OCI-LY3 (cell line): Measurements from ENCODE around the gene CNOT3.

Experiments used
- H2AFZ ChIP-seq: fragments of 200-600, 300-600 bp; shearing (Covaris generic); 2 replicates; pipeline ENCODE4 v1.6.0; 2014; ENCODE audit warnings: antibody characterized with exemption, low read depth, low read length
- H3K27ac ChIP-seq: fragments of 200-600, 300-600 bp; sonication (generic); 2 replicates; pipeline ENCODE4 v1.5.1; 2014; ENCODE audit warnings: mild to moderate bottlenecking, low read length, moderate library complexity, mixed read lengths
- H3K27me3 ChIP-seq: fragments of 200-600, 300-600 bp; sonication (generic); 2 replicates; pipeline ENCODE4 v1.6.1; 2014; ENCODE audit warnings: low read depth, low read length, mixed read lengths
- H3K36me3 ChIP-seq: fragments of 200-600, 300-600 bp; sonication (generic); replicated peaks from 2 replicates; pipeline ENCODE3; 2014; ENCODE audit warnings: low read depth, low read length, mixed read lengths
- H3K4me1 ChIP-seq: fragments of 300-600, 200-600 bp; sonication (generic); 2 replicates; pipeline ENCODE4 v1.6.1; 2014; ENCODE audit warnings: low read length, mixed read lengths
- H3K4me2 ChIP-seq: fragments of 200-600, 300-600 bp; sonication (generic); 2 replicates; pipeline ENCODE4 v1.6.1; 2014; ENCODE audit warnings: low read length, mixed read lengths
- H3K4me3 ChIP-seq: fragments of 300-600, 200-600 bp; sonication (generic); 2 replicates; pipeline ENCODE4 v1.5.1; 2014; ENCODE audit warnings: antibody characterized with exemption, mild to moderate bottlenecking, low read length, moderate library complexity
- H3K79me2 ChIP-seq: fragments of 300-600, 200-600 bp; shearing (Covaris generic); 2 replicates; pipeline ENCODE4 v1.6.1; 2014; ENCODE audit warnings: mild to moderate bottlenecking, low read length, mixed read lengths
- H3K9ac ChIP-seq: fragments of 300-600, 200-600 bp; shearing (Covaris generic); 2 replicates; pipeline ENCODE4 v1.6.0; 2014; ENCODE audit warnings: mild to moderate bottlenecking, low read length, moderate library complexity
- H3K9me3 ChIP-seq: fragments of 200-600, 300-600 bp; shearing (Covaris generic); 2 replicates; pipeline ENCODE4 v1.6.1; 2014; ENCODE audit warnings: low read length, mixed read lengths; ENCODE audit not compliant: insufficient read depth
- H4K20me1 ChIP-seq: fragments of 200-600, 300-600 bp; sonication (generic); 2 replicates; pipeline ENCODE4 v1.6.1; 2016; ENCODE audit warnings: low read length, mixed read lengths; ENCODE audit not compliant: insufficient read depth
- CTCF ChIP-seq: fragments of 200-600, 300-600 bp; sonication (generic); IDR thresholded peaks from 2 replicates; pipeline ENCODE4 v1.5.1; 2014; ENCODE audit warnings: antibody characterized with exemption, low read length, low read depth
- EZH2phosphoT487 ChIP-seq: fragments of 200-600 bp; shearing (Covaris generic); IDR thresholded peaks from 2 replicates; pipeline ENCODE4 v1.6.1; 2018; ENCODE audit warnings: antibody characterized with exemption, mixed run types, low read depth

The CNOT3 gene

DNA sequence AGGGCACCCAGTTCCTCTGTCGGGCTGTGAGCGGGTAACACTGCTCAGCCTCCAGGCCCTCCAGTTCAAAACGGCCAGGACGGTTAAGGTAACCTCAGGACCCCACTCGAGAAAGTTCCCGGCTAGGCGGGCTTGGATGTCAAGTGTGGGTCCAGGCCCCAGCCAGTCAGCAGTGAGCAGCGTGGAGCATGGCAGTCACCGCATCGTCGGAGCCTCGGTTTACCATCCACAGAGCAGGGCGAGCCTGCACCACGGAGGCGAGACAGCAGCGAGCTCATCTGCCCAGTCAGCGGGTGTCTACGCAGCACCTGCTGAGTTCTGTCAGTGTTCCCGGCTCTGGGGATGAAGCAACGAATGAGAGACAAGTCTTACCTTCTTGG, 8.0 kb upstream of the CNOT3 start:
- no peaks in the 10 kb centered on the region for H3K79me2 ChIP-seq
- peaks cover 42% of the 10 kb centered on the region for H3K36me3 ChIP-seq
- H3K9me3 ChIP-seq = no peaks in the 10 kb centered on the region
- no peak overlapping the region for H3K27ac ChIP-seq
- H3K9ac ChIP-seq = no peak overlapping the region
- no peak overlapping the region for H2AFZ ChIP-seq
- no peak overlapping the region for H3K4me2 ChIP-seq
- no peak for TF ChIP-seq CTCF
- no peak for TF ChIP-seq EZH2phosphoT487
- no peak overlapping the region for H3K4me3 ChIP-seq
- no peaks in the 10 kb centered on the region for H4K20me1 ChIP-seq
- H3K27me3 ChIP-seq = no peaks in the 10 kb centered on the region
- no peaks in the 10 kb centered on the region for H3K4me1 ChIP-seq

DNA sequence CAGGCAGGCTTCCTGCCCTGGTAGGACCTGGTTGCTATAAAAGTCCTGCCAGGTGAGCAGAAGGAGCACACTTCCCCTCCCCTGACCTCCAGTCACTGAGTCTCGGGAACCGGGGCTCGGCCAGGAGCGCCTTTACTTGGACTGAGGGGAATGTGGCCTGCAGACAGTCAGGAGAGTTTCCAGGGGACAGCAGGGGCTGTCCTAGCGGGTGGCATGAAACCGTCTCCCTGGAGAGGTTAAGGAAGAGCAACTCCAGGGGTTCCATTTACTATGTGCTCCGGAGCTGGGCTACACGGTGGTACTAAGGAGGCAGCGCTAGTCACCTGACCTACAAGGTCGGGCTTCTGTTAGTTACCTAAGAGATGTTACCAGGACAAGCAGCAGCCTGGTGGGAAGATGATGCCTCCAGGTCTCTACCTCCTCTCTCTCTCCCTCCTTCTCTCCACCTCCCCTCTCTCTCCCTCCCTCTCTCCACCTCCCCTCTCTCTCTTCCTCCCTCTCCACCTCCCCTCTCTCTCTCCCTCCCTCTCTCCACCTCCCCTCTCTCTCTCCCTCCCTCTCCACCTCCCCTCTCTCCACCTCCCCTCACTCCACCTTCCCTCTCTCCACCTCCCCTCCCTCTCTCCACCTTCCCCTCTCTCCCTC, 4.1 kb upstream of the CNOT3 start:
- Histone ChIP-seq H3K9me3 (no peaks in the 10 kb centered on the region), H3K9ac (no peak overlapping the region), H3K79me2 (peaks cover 8% of the 10 kb centered on the region), H3K27me3 (no peaks in the 10 kb centered on the region), H3K4me3 (no peak overlapping the region), H3K4me1 (peaks cover 7% of the 10 kb centered on the region), H3K27ac (no peak overlapping the region), H3K4me2 (no peak overlapping the region), H4K20me1 (peaks cover 1% of the 10 kb centered on the region; the same call in 1 of the 2 replicates), H3K36me3 (peaks cover 23% of the 10 kb centered on the region), H2AFZ (no peak overlapping the region)
- no peak for TF ChIP-seq EZH2phosphoT487
- TF ChIP-seq CTCF = no peak

DNA sequence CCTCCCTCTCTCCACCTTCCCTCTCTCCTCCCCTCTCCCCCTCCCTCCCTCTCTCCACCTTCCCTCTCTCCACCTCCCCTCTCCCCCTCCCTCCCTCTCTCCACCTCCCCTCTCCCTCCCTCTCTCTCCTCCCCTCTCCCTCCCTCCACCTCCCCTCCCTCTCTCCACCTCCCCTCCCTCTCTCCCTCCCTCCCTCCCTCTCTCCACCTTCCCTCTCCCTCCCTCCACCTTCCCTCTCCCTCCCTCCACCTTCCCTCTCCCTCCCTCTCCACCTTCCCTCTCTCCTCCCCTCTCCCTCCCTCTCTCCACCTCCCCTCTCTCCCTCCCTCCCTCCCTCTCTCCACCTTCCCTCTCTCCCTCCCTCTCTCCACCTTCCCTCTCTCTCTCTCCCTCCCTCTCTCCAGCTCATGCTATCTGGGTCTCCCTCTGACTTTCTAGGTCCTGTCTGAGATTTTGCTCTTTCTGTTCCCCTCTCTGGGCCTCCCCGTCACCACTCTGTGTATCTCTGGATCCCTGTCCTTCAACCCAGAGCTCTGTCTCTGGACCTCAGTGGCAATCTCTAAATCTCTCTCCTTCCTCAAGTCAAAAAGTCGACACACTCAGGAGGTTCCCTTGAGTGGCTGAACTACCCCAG, 3.5 kb upstream of the CNOT3 start:
- TF ChIP-seq EZH2phosphoT487 = no peak
- no peak for TF ChIP-seq CTCF
- H3K27ac ChIP-seq = no peak overlapping the region
- H3K4me1 ChIP-seq = peaks cover 14% of the 10 kb centered on the region

GRCh38 chr19:54136086-54136863, 1.3 kb upstream of the CNOT3 start:
- Histone ChIP-seq H2AFZ (peak overlapping the region; percentile 80), H3K4me2 (peak overlapping the region; percentile 87), H3K27me3 (no peaks in the 10 kb centered on the region), H3K36me3 (peaks cover 20% of the 10 kb centered on the region), H3K27ac (no peak overlapping the region), H3K9me3 (no peaks in the 10 kb centered on the region), H4K20me1 (peaks cover 29% of the 10 kb centered on the region), H3K4me1 (peaks cover 21% of the 10 kb centered on the region), H3K4me3 (peak overlapping the region; percentile 83), H3K79me2 (peaks cover 37% of the 10 kb centered on the region), H3K9ac (peak overlapping the region; percentile 66)
- TF ChIP-seq EZH2phosphoT487 (no peak), CTCF (no peak)

More for the DNA sequence above, 3.5 kb upstream of the CNOT3 start:
- peaks cover 17% of the 10 kb centered on the region for H3K36me3 ChIP-seq
- H2AFZ ChIP-seq = no peak overlapping the region
- H4K20me1 ChIP-seq = peaks cover 7% of the 10 kb centered on the region
- H3K79me2 ChIP-seq = peaks cover 15% of the 10 kb centered on the region
- H3K9me3 ChIP-seq = no peaks in the 10 kb centered on the region
- H3K9ac ChIP-seq = no peak overlapping the region
- no peak overlapping the region for H3K4me2 ChIP-seq
- H3K27me3 ChIP-seq = no peaks in the 10 kb centered on the region
- no peak overlapping the region for H3K4me3 ChIP-seq
